Stimulated activated CD4-positive, alpha-beta T cell treated with anti-CD3 and anti-CD28 coated beads, Interleukin-2, amount 100 ng/mL, for 48 hours (primary cell): ENCODE data around the gene DLL4.

Source experiments
- DNase-seq, 2 donors: peaks; one replicate each; pipeline ENCODE4 v3.0.0-alpha.2; 2020

Gene DLL4

GRCh38 chr15:40906991-40907802, 21.9 kb upstream of the DLL4 start:
- DNase-seq = peak in 1 of 2 donors; percentile 19

GRCh38 chr15:40908095-40908494, 21.0 kb upstream of the DLL4 start:
- DNase-seq = no peak

GRCh38 chr15:40909662-40910630, 19.2 kb upstream of the DLL4 start:
- DNase-seq = no peak

GRCh38 chr15:40911141-40911540, 18.0 kb upstream of the DLL4 start:
- DNase-seq = no peak

- no peak for DNase-seq
Observed at GRCh38 chr15:40911693-40912092, 17.4 kb upstream of the DLL4 start.

GRCh38 chr15:40912478-40912877, 16.7 kb upstream of the DLL4 start:
- DNase-seq = no peak

- DNase-seq = no peak
Observed at GRCh38 chr15:40914013-40914412, 15.1 kb upstream of the DLL4 start.

GRCh38 chr15:40914486-40914885, 14.7 kb upstream of the DLL4 start:
- DNase-seq = no peak

GRCh38 chr15:40915116-40915661, 14.0 kb upstream of the DLL4 start:
- DNase-seq = no peak

- DNase-seq = no peak
Observed at GRCh38 chr15:40915679-40916078, 13.5 kb upstream of the DLL4 start.

GRCh38 chr15:40917585-40917984, 11.6 kb upstream of the DLL4 start:
- DNase-seq = no peak

- no peak for DNase-seq
Observed at GRCh38 chr15:40918146-40918798, 10.9 kb upstream of the DLL4 start.

GRCh38 chr15:40918799-40919392, 10.2 kb upstream of the DLL4 start:
- DNase-seq = no peak

GRCh38 chr15:40921949-40922607, 7.1 kb upstream of the DLL4 start:
- DNase-seq = no peak

- no peak for DNase-seq
Observed at GRCh38 chr15:40922608-40923005, 6.5 kb upstream of the DLL4 start.

GRCh38 chr15:40923551-40923950, 5.6 kb upstream of the DLL4 start:
- DNase-seq = no peak

- DNase-seq = no peak
Observed at GRCh38 chr15:40925495-40925862, 3.7 kb upstream of the DLL4 start.

GRCh38 chr15:40925863-40926658, 3.1 kb upstream of the DLL4 start:
- DNase-seq = no peak

- DNase-seq = no peak
Observed at GRCh38 chr15:40926659-40927494, 2.3 kb upstream of the DLL4 start.

GRCh38 chr15:40927495-40927872, 1.7 kb upstream of the DLL4 start:
- no peak for DNase-seq
